ENCODE data around the gene IFT81. TPM values are rescaled to one million over a fixed set of nuclear protein-coding genes. Genes with fewer than 3 reads are reported as not detected.

Gene IFT81
- polyA plus RNA-seq, 1 experiment, result 6.6 TPM

GRCh38 chr12:110258466-110258865 is 134.3 kb downstream of the IFT81 start:
- Histone ChIP-seq H3K36me3 (ENCODE audit: control insufficient read depth, insufficient read depth, low read length) (no peaks in the 10 kb centered on the region), H3K4me3 (ENCODE audit: low read depth, low read length) (no peak overlapping the region), H3K27me3 (ENCODE audit: control insufficient read depth, insufficient read depth, low read length) (no peaks in the 10 kb centered on the region)
- no peak for DNase-seq (ENCODE audit: low read depth)
- ChIA-PET CTCF (interaction anchor here (2.5 kb wide), 1 partner anchor 9 kb away, joined by 8 read pairs; no protein-coding TSS in a partner anchor), POLR2A (no interaction called here)
- no peak for TF ChIP-seq CTCF (IDR thresholded peaks at IDR 0.05; ENCODE audit: insufficient read depth, low read depth, low read length)

DNA sequence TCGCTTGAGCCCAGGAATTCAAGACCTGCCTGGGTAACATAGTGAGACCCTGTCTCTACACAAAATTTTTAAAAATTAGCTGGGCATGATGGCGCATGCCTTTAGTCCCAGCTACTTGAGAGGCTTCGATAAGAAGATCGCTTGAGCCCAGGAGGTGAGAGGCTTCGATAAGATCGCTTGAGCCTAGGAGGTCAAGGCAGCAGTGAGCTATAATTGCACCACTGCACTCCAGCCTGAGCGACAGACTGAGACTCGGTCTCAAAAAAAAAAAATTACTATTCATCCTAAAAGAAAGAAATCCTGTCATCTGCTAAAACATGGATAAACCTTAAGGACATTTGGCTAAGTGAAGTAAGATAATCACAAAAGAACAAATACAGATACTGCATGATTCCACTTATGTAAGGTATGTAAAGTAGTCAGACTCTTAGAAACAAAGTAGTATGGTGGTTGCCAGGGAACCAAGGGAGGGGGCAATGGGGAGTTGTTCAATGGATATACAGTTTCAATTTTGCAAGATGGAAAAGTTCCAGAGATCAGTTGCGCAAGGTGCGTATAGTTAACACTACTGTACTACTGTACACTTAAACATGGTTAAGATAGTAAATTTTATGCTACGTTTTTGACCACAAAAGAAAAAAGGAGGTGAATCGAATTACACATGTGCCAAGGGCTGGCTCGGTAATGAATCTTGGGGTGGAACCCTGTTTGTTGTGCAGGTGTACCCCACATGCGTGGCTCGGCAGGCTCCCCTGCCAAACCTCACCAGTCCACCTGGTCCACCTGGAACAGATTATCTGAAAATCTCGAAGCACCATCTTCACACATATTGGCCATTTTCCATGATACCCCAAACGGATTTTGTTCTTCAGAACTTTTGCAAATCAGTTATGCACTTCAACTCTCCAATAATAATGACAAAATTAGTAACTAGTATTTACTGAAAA is 138.6 kb downstream of the IFT81 start:
- no peak overlapping the region for H3K4me3 ChIP-seq (ENCODE audit: low read depth, low read length)
- POLR2A ChIA-PET, result no interaction called here
- no peak for DNase-seq (ENCODE audit: low read depth)
- CTCF ChIA-PET, result no interaction called here
- no peaks in the 10 kb centered on the region for H3K27me3 ChIP-seq (ENCODE audit: control insufficient read depth, insufficient read depth, low read length)
- TF ChIP-seq CTCF (IDR thresholded peaks at IDR 0.05; ENCODE audit: insufficient read depth, low read depth, low read length), result no peak
- H3K36me3 ChIP-seq (ENCODE audit: control insufficient read depth, insufficient read depth, low read length), result no peaks in the 10 kb centered on the region

- CTCF ChIA-PET, result interaction anchor here (1.4 to 2.3 kb wide), 2 partner anchors 9 to 42 kb away, joined by 6 to 8 read pairs; no protein-coding TSS in a partner anchor
These were observed 142.3 kb downstream of the IFT81 start for GRCh38 chr12:110266381-110266960.

GRCh38 chr12:110266980-110267620 is 142.9 kb downstream of the IFT81 start:
- Histone ChIP-seq H3K4me3 (ENCODE audit: low read depth, low read length) (peak overlapping the region; percentile 12), H3K36me3 (ENCODE audit: control insufficient read depth, insufficient read depth, low read length) (no peaks in the 10 kb centered on the region), H3K27me3 (ENCODE audit: control insufficient read depth, insufficient read depth, low read length) (no peaks in the 10 kb centered on the region)
- no peak for TF ChIP-seq CTCF (IDR thresholded peaks at IDR 0.05; ENCODE audit: insufficient read depth, low read depth, low read length)
- ChIA-PET POLR2A (no interaction called here), CTCF (interaction anchor here (1.4 to 2.3 kb wide), 2 partner anchors 10 to 43 kb away, joined by 6 to 8 read pairs; no protein-coding TSS in a partner anchor)
- DNase-seq (ENCODE audit: low read depth), result peak; percentile 70

More at GRCh38 chr12:110266381-110266960, 142.3 kb downstream of the IFT81 start:
- H3K36me3 ChIP-seq (ENCODE audit: control insufficient read depth, insufficient read depth, low read length), result no peaks in the 10 kb centered on the region
- H3K27me3 ChIP-seq (ENCODE audit: control insufficient read depth, insufficient read depth, low read length), result no peaks in the 10 kb centered on the region
- no peak overlapping the region for H3K4me3 ChIP-seq (ENCODE audit: low read depth, low read length)
- POLR2A ChIA-PET, result no interaction called here
- TF ChIP-seq CTCF (IDR thresholded peaks at IDR 0.05; ENCODE audit: insufficient read depth, low read depth, low read length), result no peak
- DNase-seq (ENCODE audit: low read depth), result no peak

Other genes starting within 250 kb of the IFT81 start
- gene GLTP, start 243.8 kb upstream of the IFT81 start, polyA plus RNA-seq (2011; rRNA removed), result 33.8 and 35.1 TPM in 2 replicates
- gene TCHP, start 224.1 kb upstream of the IFT81 start, polyA plus RNA-seq (2011; rRNA removed), result 6.3 and 9.1 TPM in 2 replicates
- gene GIT2, start 128.0 kb upstream of the IFT81 start, polyA plus RNA-seq (2011; rRNA removed), result 48.3 and 49.0 TPM in 2 replicates
- 219 and 268 TPM in 2 replicates for gene ANKRD13A, start 124.9 kb upstream of the IFT81 start, polyA plus RNA-seq (2011; rRNA removed)
- 8.9 and 10.0 TPM in 2 replicates for gene C12orf76, start 75.8 kb upstream of the IFT81 start, polyA plus RNA-seq (2011; rRNA removed)
- gene ATP2A2, start 156.9 kb downstream of the IFT81 start, polyA plus RNA-seq (2011; rRNA removed), result 145 and 267 TPM in 2 replicates